WTC11 (cell line): ENCODE results near the gene PLD3. TPM values are rescaled to one million over a fixed set of nuclear protein-coding genes. Genes with fewer than 3 reads are reported as not detected.

ENCODE experiments used
- ATAC-seq: fragments of 200-7000 bp; cut with Tn5 transposase; 2 replicates; pipeline ENCODE4 v1.10.0; 2021; ENCODE audit warnings: mild to moderate bottlenecking, moderate library complexity
- CTCF ChIA-PET: fragments of 300-600 bp; sonication (Branson Sonifier 250); formaldehyde crosslinking; loops from one replicate; lab custom pipeline; 2021; ENCODE audit warnings: antibody characterized with exemption; lab: Charles Lee
- POLR2A ChIA-PET: fragments of 350-600 bp; sonication (Branson Sonifier 250); formaldehyde crosslinking; loops from one replicate; lab custom pipeline; 2021; ENCODE audit warnings: antibody characterized with exemption; lab: Charles Lee
- DNase-seq: peaks from one replicate; pipeline ENCODE4 v3.0.0; 2021; ENCODE audit warnings: low spot score
- H3K27ac Mint-ChIP-seq: 2 replicates; pipeline ENCODE4 v1.8.0; 2021; ENCODE audit warnings: mixed read lengths
- H3K27me3 Mint-ChIP-seq: 2 replicates; pipeline ENCODE4 v1.8.0; 2021; ENCODE audit warnings: low read depth, mild to moderate bottlenecking, moderate library complexity, mixed read lengths
- H3K36me3 Mint-ChIP-seq: 2 replicates; pipeline ENCODE4 v1.8.0; 2021; ENCODE audit warnings: mixed read lengths
- H3K4me1 Mint-ChIP-seq: 2 replicates; pipeline ENCODE4 v1.8.0; 2022; ENCODE audit warnings: mixed read lengths
- H3K4me3 Mint-ChIP-seq: 2 replicates; pipeline ENCODE4 v1.8.0; 2021; ENCODE audit warnings: mild to moderate bottlenecking, moderate library complexity, mixed read lengths
- H3K9me3 Mint-ChIP-seq: 2 replicates; pipeline ENCODE4 v1.8.0; 2021; ENCODE audit warnings: mixed read lengths
- CBFB ChIP-seq: sonication (generic); formaldehyde crosslinking; IDR thresholded peaks from 2 replicates; pipeline ENCODE4 v1.8.1; 2022; ENCODE audit warnings: mild to moderate bottlenecking, low read depth, missing genetic modification reagents
- ETV6 ChIP-seq: sonication (generic); formaldehyde crosslinking; IDR thresholded peaks from 2 replicates; pipeline ENCODE4 v1.8.1; 2022; ENCODE audit warnings: mild to moderate bottlenecking, missing genetic modification reagents
- FOXK1 ChIP-seq: sonication (generic); formaldehyde crosslinking; IDR thresholded peaks from 2 replicates; pipeline ENCODE4 v1.8.0; 2022; ENCODE audit warnings: mild to moderate bottlenecking, moderate library complexity, missing genetic modification reagents
- NR1H2 ChIP-seq: sonication (generic); formaldehyde crosslinking; IDR thresholded peaks from 2 replicates; pipeline ENCODE4 v1.9.0; 2021; ENCODE audit warnings: mild to moderate bottlenecking, moderate library complexity, missing genetic modification reagents
- OVOL2 ChIP-seq: fragments of 250-450 bp; sonication (Bioruptor Pico); IDR thresholded peaks from 2 replicates; pipeline ENCODE4 v1.9.0; 2021; ENCODE audit warnings: mild to moderate bottlenecking, borderline replicate concordance
- SMAD4 ChIP-seq: sonication (generic); formaldehyde crosslinking; IDR thresholded peaks from 2 replicates; pipeline ENCODE4 v1.8.0; 2022; ENCODE audit warnings: mild to moderate bottlenecking, missing genetic modification reagents
- SP1 ChIP-seq: sonication (generic); formaldehyde crosslinking; conservative IDR thresholded peaks from 2 replicates; pipeline ENCODE4 v1.8.1; 2022; ENCODE audit warnings: missing genetic modification reagents
- ZBTB21 ChIP-seq: sonication (generic); formaldehyde crosslinking; IDR thresholded peaks from 2 replicates; pipeline ENCODE4 v1.8.1; 2023; ENCODE audit warnings: mild to moderate bottlenecking, missing genetic modification reagents, borderline replicate concordance
- ZNF219 ChIP-seq: sonication (generic); formaldehyde crosslinking; IDR thresholded peaks from 2 replicates; pipeline ENCODE4 v1.8.0; 2023; ENCODE audit warnings: missing genetic modification reagents, mild to moderate bottlenecking, borderline replicate concordance
- ZNF232 ChIP-seq: sonication (generic); formaldehyde crosslinking; IDR thresholded peaks from 2 replicates; pipeline ENCODE4 v1.8.0; 2022; ENCODE audit warnings: mild to moderate bottlenecking, missing genetic modification reagents
- ZNF396 ChIP-seq: fragments of 250-450 bp; sonication (Bioruptor Pico); IDR thresholded peaks from 2 replicates; pipeline ENCODE4 v1.8.0; 2021; ENCODE audit warnings: mild to moderate bottlenecking, moderate library complexity, borderline replicate concordance
- total RNA-seq: library from RNA; stranded (reverse); gene quantifications from 3 replicates; pipeline ENCODE4 v1.2.3, GENCODE V29; 2021
- TF ChIP-seq, protein P1 (sequence below): sonication (generic); formaldehyde crosslinking; IDR thresholded peaks from 2 replicates; pipeline ENCODE4 v1.8.1; 2022; ENCODE audit warnings: low read depth, mild to moderate bottlenecking, moderate library complexity, missing genetic modification reagents, borderline replicate concordance
- TF ChIP-seq, protein P2 (sequence below): sonication (generic); formaldehyde crosslinking; IDR thresholded peaks from 2 replicates; pipeline ENCODE4 v1.8.1; 2023; ENCODE audit warnings: mild to moderate bottlenecking, missing genetic modification reagents, moderate library complexity
- TF ChIP-seq, protein P3 (sequence below): sonication (generic); formaldehyde crosslinking; IDR thresholded peaks from 2 replicates; pipeline ENCODE4 v1.8.1; 2022; ENCODE audit warnings: low read depth, missing genetic modification reagents, borderline replicate concordance
- TF ChIP-seq, protein P4 (sequence below): sonication (generic); formaldehyde crosslinking; IDR thresholded peaks from 2 replicates; pipeline ENCODE4 v1.8.0; 2022; ENCODE audit warnings: mild to moderate bottlenecking, missing genetic modification reagents
- TF ChIP-seq, protein P5 (sequence below): sonication (generic); formaldehyde crosslinking; conservative IDR thresholded peaks from 2 replicates; pipeline ENCODE4 v1.8.1; 2022; ENCODE audit warnings: mild to moderate bottlenecking, missing genetic modification reagents
- TF ChIP-seq, protein P6 (sequence below): sonication (generic); formaldehyde crosslinking; IDR thresholded peaks from 2 replicates; pipeline ENCODE4 v1.8.1; 2022; ENCODE audit warnings: mild to moderate bottlenecking, missing genetic modification reagents, moderate library complexity, borderline replicate concordance

PLD3 gene
- total RNA-seq, 1 experiment from 2014 or later: 190 TPM

DNA sequence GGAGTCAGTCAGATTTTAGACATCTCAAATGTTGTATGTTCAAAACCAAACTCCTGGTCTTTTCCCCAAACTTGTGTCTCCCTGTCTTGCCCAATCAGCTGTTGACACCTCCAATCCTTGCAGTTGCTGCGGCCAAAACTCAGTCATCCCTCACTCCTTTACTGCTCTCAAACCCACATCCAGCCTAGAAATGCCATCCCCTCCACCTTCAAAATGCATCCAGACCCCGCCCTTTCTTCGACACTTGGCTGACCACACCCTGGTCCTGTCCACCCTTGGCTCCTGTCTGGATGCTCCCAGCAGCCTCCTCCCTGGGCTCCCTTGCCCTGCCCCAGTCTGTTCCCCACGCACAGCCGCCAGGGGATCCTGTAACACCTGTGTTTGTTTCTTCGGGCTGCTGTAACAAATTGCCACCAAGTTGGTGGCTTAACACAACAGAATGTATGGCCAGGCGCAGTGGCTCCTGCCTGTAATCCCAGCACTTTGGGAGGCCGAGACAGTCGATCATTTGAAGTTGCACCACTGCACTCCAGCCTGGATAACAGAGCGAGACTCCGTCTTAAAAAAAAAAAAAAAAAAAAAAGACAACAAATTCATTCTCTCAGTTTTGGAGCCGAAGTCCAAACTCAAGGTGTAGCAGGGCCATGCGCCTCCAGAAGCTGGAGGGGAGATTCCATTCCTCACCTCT is 11.7 kb downstream of the PLD3 start (continued):
- TF ChIP-seq, protein P1, sequence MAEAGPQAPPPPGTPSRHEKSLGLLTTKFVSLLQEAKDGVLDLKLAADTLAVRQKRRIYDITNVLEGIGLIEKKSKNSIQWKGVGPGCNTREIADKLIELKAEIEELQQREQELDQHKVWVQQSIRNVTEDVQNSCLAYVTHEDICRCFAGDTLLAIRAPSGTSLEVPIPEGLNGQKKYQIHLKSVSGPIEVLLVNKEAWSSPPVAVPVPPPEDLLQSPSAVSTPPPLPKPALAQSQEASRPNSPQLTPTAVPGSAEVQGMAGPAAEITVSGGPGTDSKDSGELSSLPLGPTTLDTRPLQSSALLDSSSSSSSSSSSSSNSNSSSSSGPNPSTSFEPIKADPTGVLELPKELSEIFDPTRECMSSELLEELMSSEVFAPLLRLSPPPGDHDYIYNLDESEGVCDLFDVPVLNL: no peak
- TF ChIP-seq ZNF232 (CRISPR knock-in tag) (no peak), SMAD4 (CRISPR knock-in tag) (no peak), OVOL2 (CRISPR knock-in tag) (no peak), ZNF219 (CRISPR knock-in tag) (no peak)
- TF ChIP-seq, protein P2, sequence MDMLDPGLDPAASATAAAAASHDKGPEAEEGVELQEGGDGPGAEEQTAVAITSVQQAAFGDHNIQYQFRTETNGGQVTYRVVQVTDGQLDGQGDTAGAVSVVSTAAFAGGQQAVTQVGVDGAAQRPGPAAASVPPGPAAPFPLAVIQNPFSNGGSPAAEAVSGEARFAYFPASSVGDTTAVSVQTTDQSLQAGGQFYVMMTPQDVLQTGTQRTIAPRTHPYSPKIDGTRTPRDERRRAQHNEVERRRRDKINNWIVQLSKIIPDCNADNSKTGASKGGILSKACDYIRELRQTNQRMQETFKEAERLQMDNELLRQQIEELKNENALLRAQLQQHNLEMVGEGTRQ: no peak
- TF ChIP-seq, protein P3, sequence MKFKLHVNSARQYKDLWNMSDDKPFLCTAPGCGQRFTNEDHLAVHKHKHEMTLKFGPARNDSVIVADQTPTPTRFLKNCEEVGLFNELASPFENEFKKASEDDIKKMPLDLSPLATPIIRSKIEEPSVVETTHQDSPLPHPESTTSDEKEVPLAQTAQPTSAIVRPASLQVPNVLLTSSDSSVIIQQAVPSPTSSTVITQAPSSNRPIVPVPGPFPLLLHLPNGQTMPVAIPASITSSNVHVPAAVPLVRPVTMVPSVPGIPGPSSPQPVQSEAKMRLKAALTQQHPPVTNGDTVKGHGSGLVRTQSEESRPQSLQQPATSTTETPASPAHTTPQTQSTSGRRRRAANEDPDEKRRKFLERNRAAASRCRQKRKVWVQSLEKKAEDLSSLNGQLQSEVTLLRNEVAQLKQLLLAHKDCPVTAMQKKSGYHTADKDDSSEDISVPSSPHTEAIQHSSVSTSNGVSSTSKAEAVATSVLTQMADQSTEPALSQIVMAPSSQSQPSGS (CRISPR knock-in tag): no peak

DNA sequence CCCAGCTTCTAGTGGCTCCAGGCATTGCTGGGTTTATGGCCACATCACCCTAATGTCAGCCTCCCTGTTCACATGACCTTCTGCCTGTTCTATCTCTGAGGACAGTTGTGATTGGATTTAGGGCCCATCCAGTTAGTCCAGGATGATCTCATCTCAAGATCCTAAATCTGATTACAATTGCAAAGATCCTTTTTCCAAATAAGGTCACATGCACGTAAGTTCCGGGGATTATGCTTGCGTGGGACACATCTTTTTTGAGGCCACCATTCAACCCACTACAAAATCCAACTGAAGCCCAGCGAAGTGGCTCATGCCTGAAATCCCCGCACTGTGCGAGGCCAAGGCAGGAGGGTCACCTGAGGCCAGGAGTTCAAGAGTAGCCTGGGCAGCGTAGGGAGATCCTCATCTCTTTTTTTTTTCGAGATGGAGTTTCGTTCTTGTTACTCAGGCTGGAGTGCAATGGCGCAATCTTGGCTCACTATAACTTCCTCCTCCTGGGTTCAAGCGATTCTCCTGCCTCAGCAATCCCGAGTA is 12.3 kb downstream of the PLD3 start:
- CTCF ChIA-PET: no interaction called here
- H3K27me3 Mint-ChIP-seq: peaks cover 5% of the 10 kb centered on the region; the same call in 1 of the 2 replicates
- DNase-seq (no peak), ATAC-seq (no peak)
- H3K27ac Mint-ChIP-seq: peak overlapping the region; percentile 26; the same call in 1 of the 2 replicates
- H3K9me3 Mint-ChIP-seq: no peaks in the 10 kb centered on the region
- no peak overlapping the region for H3K4me3 Mint-ChIP-seq
- peaks cover 6% of the 10 kb centered on the region for H3K4me1 Mint-ChIP-seq
- H3K36me3 Mint-ChIP-seq: no peaks in the 10 kb centered on the region
- POLR2A ChIA-PET: no interaction called here
- TF ChIP-seq FOXK1 (no peak), NR1H2 (CRISPR knock-in tag) (no peak), ZNF396 (CRISPR knock-in tag) (no peak), SP1 (CRISPR knock-in tag) (no peak), CBFB (no peak), ETV6 (CRISPR knock-in tag) (no peak), ZBTB21 (CRISPR knock-in tag) (no peak)
- TF ChIP-seq, protein P4, sequence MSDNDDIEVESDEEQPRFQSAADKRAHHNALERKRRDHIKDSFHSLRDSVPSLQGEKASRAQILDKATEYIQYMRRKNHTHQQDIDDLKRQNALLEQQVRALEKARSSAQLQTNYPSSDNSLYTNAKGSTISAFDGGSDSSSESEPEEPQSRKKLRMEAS (CRISPR knock-in tag): no peak
- TF ChIP-seq, protein P5, sequence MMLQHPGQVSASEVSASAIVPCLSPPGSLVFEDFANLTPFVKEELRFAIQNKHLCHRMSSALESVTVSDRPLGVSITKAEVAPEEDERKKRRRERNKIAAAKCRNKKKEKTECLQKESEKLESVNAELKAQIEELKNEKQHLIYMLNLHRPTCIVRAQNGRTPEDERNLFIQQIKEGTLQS (CRISPR knock-in tag): no peak
- TF ChIP-seq, protein P1: no peak
- TF ChIP-seq, protein P6, sequence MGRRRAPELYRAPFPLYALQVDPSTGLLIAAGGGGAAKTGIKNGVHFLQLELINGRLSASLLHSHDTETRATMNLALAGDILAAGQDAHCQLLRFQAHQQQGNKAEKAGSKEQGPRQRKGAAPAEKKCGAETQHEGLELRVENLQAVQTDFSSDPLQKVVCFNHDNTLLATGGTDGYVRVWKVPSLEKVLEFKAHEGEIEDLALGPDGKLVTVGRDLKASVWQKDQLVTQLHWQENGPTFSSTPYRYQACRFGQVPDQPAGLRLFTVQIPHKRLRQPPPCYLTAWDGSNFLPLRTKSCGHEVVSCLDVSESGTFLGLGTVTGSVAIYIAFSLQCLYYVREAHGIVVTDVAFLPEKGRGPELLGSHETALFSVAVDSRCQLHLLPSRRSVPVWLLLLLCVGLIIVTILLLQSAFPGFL (CRISPR knock-in tag): no peak
